AG20443 (cell line): ENCODE data around the gene MME.
A peak's percentile ranks its signal among the peaks of the same experiment; 100 is the strongest.
"Not testable (repeated sequence)": the region's sequence is repeated elsewhere in the genome, so short reads cannot be mapped to it uniquely, and the experiment has no call there.

ENCODE experiments used
- DNase-seq: peaks from one replicate; pipeline ENCODE4 v3.0.0; 2012; ENCODE audit warnings: low spot score, mixed read lengths

MME gene

GRCh38 chr3:155084567-155084966 is 4.4 kb downstream of the MME start:
- no peak for DNase-seq

GRCh38 chr3:155086051-155086450 is 5.9 kb downstream of the MME start:
- no peak for DNase-seq

- no peak for DNase-seq
These were observed 8.7 kb downstream of the MME start for GRCh38 chr3:155088706-155089345.

- DNase-seq, result no peak
These were observed 9.4 kb downstream of the MME start for GRCh38 chr3:155089495-155089894.

GRCh38 chr3:155093261-155093660 is 13.1 kb downstream of the MME start:
- no peak for DNase-seq

GRCh38 chr3:155096303-155097008 is 16.3 kb downstream of the MME start:
- no peak for DNase-seq

- no peak for DNase-seq
These were observed 16.9 kb downstream of the MME start for GRCh38 chr3:155097009-155097349.

- DNase-seq, result no peak
These were observed 21.3 kb downstream of the MME start for GRCh38 chr3:155101398-155101797.

GRCh38 chr3:155102329-155102728 is 22.2 kb downstream of the MME start:
- DNase-seq, result peak; percentile 10

GRCh38 chr3:155103686-155104085 is 23.6 kb downstream of the MME start:
- DNase-seq, result no peak

- no peak for DNase-seq
These were observed 26.0 kb downstream of the MME start for GRCh38 chr3:155106119-155106518.

- DNase-seq, result no peak
These were observed 29.9 kb downstream of the MME start for GRCh38 chr3:155110022-155110421.

- DNase-seq, result no peak
These were observed 31.1 kb downstream of the MME start for GRCh38 chr3:155110996-155111901.

GRCh38 chr3:155111971-155112370 is 31.9 kb downstream of the MME start:
- DNase-seq, result no peak

- DNase-seq, result no peak
These were observed 32.7 kb downstream of the MME start for GRCh38 chr3:155112661-155113389.

GRCh38 chr3:155124745-155125144 is 44.6 kb downstream of the MME start:
- DNase-seq, result not testable (repeated sequence)

GRCh38 chr3:155129396-155129795 is 49.3 kb downstream of the MME start:
- DNase-seq, result no peak

- DNase-seq, result no peak
These were observed 49.9 kb downstream of the MME start for GRCh38 chr3:155130001-155130400.

GRCh38 chr3:155131104-155131503 is 51.0 kb downstream of the MME start:
- DNase-seq, result no peak

- not testable (repeated sequence) for DNase-seq
These were observed 54.2 kb downstream of the MME start for GRCh38 chr3:155134311-155134710.

- DNase-seq, result no peak
These were observed 54.9 kb downstream of the MME start for GRCh38 chr3:155135003-155135402.

- DNase-seq, result no peak
These were observed 58.6 kb downstream of the MME start for GRCh38 chr3:155138677-155139076.
